Urothelium cell line (cell line): ENCODE measurements around the gene PLXNC1.

Experiments used
- DNase-seq: peaks from one replicate; pipeline ENCODE4 v3.0.0; 2011; ENCODE audit warnings: low spot score, mixed read lengths
- FAIRE-seq: peaks from 2 replicates; lab custom pipeline; 2011; peaks lifted over from hg19 to GRCh38; lab: Jason Lieb, UNC

The PLXNC1 gene

GRCh38 chr12:94228488-94228907 is 80.1 kb downstream of the PLXNC1 start:
- no peak for DNase-seq
- FAIRE-seq = no peak

GRCh38 chr12:94229902-94230301 is 81.5 kb downstream of the PLXNC1 start:
- no peak for FAIRE-seq
- DNase-seq = no peak

DNA sequence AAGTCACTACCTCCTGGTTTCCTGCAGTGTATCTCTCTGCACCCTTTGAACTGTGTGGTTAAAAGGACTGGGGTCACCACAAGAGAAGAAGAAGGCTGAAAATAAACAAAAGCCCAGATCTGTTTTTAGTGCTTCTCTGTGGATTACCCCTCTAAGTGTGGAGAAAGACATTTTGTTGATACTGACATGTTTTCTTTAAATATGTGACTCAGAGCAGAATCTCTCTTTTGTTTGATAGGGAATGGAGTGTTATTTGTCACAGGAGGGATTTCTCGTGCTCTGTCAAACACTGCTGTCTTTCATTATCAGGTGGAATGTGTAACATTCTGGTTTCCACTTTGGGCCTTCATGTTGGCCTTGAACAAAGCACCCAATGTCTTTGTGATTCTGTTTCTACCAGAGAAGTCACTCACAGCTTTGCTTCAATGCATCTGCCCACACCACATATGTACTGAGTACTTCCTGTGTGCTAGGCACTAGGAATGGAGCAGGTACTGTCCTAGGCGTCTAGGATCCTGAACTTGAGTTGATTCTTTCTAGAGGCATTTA is 82.1 kb downstream of the PLXNC1 start:
- DNase-seq = no peak
- FAIRE-seq = no peak

- FAIRE-seq (no peak), DNase-seq (no peak)
Observed at GRCh38 chr12:94231709-94232108, 83.3 kb downstream of the PLXNC1 start.

DNA sequence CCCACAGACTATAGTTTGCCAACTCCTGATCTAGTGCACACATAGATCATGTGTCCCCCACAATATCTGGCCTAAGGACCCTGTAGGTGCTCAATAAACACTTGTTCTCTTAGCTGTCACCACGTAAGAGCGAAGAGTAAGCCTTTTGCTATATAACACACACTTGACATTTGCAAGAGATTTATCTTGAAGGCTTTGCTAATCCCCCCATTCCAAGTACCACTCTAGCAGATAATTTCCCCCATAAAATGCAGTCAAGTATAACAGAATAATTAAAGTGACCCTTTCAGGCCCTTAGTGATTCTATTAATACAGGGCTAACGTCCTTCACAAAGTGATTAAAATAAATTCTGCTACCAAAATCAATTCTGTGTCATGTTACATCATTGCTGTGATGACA is 87.5 kb downstream of the PLXNC1 start:
- no peak for DNase-seq
- FAIRE-seq = no peak

GRCh38 chr12:94239332-94239993 is 91.1 kb downstream of the PLXNC1 start:
- no peak for DNase-seq
- FAIRE-seq = no peak

- FAIRE-seq (no peak), DNase-seq (no peak)
Observed at GRCh38 chr12:94240171-94240570, 91.8 kb downstream of the PLXNC1 start.

- DNase-seq (no peak), FAIRE-seq (no peak)
Observed at GRCh38 chr12:94242901-94243300, 94.5 kb downstream of the PLXNC1 start.

- no peak for FAIRE-seq
Observed at GRCh38 chr12:94244165-94245133, 96.1 kb downstream of the PLXNC1 start.

DNA sequence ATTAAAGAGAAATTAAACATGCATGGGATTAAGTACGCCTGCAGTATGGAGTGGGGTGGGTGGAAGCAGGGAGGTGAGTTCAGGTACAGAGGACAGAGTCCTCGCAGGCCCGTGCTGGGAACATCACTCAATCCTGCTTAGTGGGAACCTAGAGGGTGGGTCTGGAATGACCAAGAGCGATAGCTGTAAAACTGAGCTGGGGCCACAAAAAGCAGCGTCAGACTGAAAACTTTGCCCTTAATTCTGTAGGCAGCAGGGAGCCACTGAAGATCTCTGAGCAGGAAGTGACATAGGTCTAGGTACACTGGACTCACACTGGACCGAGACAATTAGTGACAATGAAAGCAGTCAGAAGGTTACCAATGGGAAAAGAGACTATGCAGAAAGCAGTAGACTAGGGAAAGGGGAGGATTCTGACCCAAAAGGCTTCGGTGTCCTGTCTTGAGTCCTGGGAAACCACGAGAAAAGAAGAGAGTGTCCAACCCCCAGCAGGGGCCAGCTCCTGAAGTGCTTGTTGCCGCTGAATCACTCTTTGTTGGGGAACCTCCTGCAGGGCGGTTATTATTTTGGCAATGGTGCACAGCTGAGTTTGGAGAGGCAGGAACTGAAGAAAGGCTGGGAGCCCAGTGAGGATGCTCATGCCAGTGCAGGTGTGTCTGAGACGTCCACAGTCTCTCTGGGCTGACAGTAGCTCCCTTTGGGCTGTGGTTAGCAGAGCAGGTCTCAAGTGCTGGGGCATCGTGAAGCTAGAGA is 97.4 kb downstream of the PLXNC1 start:
- DNase-seq (no peak), FAIRE-seq (no peak)

More at GRCh38 chr12:94244165-94245133, 96.1 kb downstream of the PLXNC1 start:
- DNase-seq = peak; percentile 6

- FAIRE-seq (no peak), DNase-seq (no peak)
Observed at GRCh38 chr12:94247246-94247645, 98.9 kb downstream of the PLXNC1 start.

- no peak for DNase-seq
- no peak for FAIRE-seq
Observed at GRCh38 chr12:94248582-94248981, 100.2 kb downstream of the PLXNC1 start.

GRCh38 chr12:94250130-94250529 is 101.8 kb downstream of the PLXNC1 start:
- no peak for DNase-seq
- no peak for FAIRE-seq

DNA sequence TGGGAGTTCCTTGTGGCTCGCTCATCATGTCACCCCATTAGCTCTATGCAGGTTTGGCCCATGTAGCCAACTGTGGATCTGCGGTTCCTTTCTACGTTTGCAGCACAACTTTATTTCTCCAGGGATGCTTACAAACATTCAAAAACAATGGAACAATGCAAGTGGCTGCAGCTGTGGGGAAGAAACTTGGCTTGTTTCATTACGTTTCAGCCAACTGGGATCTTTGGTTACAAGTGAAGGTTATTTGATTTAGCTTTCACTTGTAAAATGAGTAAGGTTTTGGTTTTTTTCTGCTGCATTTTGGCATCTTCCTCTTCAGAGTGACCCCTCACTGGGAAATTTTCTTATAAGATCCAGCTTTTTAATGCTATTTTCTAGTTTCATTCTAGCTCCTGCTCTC is 105.9 kb downstream of the PLXNC1 start:
- DNase-seq = no peak
- no peak for FAIRE-seq

- DNase-seq (no peak), FAIRE-seq (no peak)
Observed at GRCh38 chr12:94255006-94255405, 106.6 kb downstream of the PLXNC1 start.

DNA sequence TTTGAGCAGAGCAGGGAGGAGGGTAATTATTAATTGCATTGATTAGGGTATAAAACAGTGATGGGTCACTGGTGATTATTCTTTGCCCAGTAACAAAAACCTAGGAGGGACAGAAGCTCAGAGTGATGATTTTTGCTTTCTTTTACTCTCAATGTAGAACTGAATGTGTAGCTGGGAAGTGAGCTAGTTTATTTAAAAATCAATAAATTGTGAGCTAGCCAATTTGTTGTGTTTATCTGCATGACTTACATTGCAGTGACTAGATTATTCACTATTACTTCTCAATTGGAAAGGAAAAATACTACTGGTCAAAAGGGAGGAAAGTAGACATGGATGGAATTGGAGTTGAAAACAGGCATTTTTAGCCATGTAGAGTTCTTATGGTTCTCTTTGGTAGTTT is 107.1 kb downstream of the PLXNC1 start:
- DNase-seq (no peak), FAIRE-seq (no peak)

DNA sequence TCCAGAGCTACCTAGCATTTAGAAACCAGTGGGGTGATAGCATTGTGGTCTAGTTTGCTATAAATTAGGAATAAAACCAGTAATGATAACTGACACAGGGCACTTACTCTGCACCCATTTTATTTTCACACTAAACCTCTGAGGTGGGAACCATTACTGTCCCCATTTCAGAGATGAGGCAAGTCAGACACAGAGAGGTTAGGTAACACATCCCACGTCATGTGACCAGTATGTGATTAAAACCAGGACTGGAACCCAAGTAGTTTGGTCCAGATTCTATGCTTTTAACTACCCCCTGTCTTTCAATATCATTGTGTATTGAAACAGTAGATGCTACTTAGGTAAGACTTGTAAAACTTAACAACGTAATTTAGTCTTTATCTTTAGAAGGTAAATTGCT is 110.2 kb downstream of the PLXNC1 start:
- no peak for FAIRE-seq
- DNase-seq = no peak

- FAIRE-seq (no peak), DNase-seq (no peak)
Observed at GRCh38 chr12:94260017-94260416, 111.6 kb downstream of the PLXNC1 start.

- DNase-seq (no peak), FAIRE-seq (no peak)
Observed at GRCh38 chr12:94260717-94261116, 112.3 kb downstream of the PLXNC1 start.

GRCh38 chr12:94261119-94261518 is 112.7 kb downstream of the PLXNC1 start:
- DNase-seq = no peak
- no peak for FAIRE-seq

DNA sequence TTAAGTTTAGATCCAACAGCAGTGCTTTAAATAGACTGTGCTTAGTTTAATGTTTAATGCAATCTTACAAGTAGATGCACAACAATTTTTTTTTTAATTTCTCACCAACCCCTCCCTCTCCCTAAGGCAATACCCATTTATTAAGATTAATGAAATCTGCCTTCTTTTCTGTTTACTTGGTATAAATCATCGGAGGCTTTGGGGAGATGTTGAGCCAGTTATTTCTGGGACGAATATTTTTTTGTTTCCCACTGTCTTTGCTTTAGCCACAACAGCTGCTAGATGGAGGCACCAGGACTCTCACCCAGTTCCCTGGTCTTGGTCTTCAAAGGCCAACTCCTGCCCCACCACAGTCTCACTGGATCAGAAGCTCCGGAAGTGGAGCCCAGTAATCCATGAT is 113.4 kb downstream of the PLXNC1 start:
- DNase-seq = no peak
- no peak for FAIRE-seq
